HG03378 (cell line): ENCODE measurements around the gene URAD.
"Not testable (repeated sequence)": the region's sequence is repeated elsewhere in the genome, so short reads cannot be mapped to it uniquely, and the experiment has no call there.

Source experiments
- ATAC-seq: cut with Tn5 transposase; IDR thresholded peaks from one replicate; pipeline ENCODE4 v1.9.1; 2021; ENCODE audit warnings: mild to moderate bottlenecking, moderate library complexity; ENCODE audit not compliant: unreplicated experiment

The URAD gene

GRCh38 chr13:27988520-27988919 is at the start of gene URAD:
URAD (minus strand) TSS chr13:27988693; CDS start chr13:27988637, 56 bp downstream.
- no peak for ATAC-seq

- ATAC-seq = no peak
Observed at GRCh38 chr13:28037399-28037798, 48.9 kb upstream of the URAD start.

GRCh38 chr13:28035146-28035782 is 46.8 kb upstream of the URAD start:
- ATAC-seq = no peak

DNA sequence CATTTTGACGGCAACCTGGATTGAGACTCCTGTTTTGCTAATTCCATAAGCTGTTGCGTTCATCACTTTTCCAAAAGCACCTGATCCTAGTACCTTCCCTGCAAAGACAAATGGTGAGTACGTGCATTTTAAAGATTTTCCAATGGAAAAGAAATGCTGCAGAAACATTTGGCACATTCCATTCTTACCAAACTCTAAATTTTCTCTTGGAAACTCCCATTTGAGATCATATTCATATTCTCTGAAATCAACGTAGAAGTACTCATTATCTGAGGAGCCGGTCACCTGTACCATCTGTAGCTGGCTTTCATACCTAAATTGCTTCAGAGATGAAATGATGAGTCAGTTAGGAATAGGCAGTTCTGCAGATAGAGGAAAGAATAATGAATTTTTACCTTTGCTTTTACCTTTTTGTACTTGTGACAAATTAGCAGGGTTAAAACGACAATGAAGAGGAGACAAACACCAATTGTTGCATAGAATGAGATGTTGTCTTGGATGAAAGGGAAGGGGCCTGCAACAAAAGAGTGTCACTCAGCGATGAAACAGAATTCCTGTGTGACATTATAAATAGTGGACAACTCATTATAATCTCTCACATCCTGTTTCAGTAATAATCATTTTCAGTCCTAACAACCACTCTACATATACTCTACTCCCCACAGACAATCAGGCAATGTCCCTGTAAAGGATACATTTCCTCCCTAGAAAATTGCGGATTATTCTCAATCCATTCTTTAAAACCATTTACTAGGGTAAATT is 45.6 kb upstream of the URAD start:
- no peak for ATAC-seq

DNA sequence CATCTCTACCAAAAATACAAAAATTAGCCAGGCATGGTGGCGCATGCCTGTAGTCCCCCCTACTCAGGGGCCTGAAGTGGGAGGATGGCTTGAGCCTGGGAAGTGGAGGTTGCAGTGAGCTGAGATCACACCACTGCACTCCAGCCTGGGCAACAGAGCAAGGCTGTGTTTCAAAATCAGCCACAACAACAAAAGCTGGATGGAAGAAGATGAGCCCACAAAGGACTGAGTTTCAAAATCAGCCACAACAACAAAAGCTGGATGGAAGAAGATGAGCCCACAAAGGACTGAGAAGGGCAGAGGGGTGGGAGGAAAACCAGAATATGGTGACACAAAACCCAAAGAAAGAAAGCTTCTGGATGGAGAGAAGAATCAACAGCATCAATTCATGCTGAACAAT is 43.9 kb upstream of the URAD start:
- not testable (repeated sequence) for ATAC-seq

DNA sequence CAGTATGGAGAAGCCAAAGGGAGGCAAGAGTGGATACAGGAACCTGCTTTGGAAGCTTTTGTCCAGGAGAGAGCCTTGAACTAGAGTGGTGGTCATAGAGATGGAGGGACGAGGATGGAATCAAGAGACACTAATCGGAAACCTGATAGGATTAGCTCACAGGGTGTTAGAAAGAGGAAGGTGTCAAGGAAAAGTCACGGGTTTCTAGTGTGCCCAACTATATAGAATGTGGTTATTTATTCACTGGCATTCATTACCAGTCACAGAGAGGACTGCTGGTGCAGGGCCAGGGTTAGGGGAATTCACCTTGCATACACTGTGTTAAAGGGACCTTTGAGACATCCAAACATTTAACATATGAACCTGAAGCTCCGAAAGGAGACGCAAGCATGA is 43.4 kb upstream of the URAD start:
- ATAC-seq = no peak

DNA sequence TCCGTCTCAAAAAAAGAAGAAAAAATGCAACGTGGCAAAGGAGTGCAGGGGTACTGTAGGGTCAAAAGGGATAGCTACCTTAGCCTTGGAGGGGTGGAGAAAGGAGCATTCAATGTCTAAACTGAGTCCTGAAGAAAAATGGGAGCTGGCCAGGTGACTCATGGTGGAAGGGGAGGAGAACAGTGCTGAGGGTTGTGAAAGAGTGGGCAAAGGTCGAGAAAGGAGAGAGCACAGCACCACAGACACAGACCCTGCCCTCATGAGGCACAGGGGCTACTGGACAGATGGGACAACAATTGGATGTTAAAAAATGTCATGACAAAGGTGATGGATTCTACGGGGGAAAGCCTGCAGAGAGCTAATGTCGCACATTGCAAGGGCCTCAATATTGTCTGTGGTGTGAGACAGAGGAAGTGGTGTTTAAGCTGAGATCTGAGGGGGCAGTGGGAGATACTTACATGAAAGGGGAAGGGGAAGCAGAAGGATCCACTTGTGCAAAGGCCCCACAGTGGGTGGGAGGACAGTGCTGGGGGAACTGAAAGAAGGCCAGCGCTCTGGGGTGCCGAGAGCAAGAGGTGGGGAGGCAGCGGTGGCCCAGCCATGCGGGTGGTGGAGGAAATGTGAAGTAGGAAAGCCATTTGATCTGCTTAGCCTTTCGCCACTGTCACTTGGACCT is 42.9 kb upstream of the URAD start:
- ATAC-seq = no peak

DNA sequence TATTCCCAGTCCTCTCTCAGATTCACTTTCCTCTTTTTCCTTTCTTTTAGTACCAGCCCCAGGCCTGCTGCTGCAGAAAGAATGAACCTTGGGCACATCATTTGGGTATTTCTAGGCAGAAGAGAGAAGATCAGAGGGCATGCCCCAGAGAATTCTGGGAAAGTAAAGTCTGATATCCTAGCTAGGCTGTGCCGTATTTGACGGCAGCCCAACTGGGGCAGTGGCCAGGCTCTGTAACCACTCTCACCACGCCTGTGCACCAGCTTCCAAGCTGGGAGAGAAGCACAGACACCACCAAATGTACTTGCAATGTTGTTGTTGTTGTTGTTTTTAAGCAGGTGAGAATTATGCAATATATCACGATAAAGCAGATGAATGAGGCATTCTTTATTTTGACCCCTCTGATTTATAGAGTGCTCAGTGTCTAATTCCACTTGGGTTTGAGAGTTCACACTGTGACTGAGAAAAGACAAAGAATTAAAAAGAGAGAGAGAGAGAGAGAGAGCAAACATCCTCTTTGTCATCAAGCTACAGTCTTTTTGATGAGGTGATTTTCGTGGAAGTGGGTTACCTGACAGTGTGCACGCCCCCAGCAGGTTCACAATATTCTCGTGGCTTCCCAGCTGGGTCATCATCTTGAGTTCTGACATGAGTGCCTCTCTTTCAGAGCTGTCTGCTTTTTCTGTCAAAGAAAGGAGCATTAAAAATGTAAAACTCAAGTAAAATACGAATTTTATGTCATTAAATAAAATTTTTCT is 39.3 kb upstream of the URAD start:
- no peak for ATAC-seq

DNA sequence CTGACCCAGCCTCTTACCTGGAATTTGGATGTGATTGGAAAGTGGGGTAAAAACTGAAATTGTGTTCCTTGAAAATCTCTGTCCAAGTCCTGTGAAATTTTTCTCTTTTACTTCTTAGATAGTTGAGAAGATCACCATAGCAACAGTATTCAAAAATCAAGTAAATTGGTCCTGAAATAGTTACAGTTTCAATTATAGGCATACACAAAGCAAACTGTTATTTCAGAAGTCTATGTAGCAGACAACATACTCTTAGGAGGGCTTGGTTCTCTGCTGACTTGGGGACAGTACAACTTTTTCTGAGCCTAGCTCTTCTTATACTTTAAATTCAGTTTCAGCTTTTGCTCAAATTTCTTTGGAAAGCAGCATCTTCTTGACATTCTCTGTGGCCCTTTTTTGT is 38.6 kb upstream of the URAD start:
- ATAC-seq = no peak

DNA sequence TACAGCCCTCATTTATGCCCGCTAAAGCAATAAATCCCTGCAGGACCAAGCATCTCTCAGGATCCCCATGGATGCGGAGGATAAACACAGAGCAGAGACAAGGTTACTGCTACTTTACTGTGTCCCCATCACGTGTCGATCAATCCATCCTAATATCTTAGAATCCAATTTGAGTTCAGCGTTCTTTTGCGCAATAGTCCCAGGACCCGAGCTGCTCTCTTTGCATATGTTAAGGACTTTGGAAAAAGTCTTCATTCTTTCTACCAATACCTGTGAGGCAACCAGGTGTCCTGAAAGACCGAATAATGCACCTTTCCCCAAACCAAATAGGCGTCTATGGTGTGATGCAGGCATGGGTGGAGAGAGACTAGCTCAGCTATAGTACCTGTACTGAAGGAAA is 38.0 kb upstream of the URAD start:
- no peak for ATAC-seq

GRCh38 chr13:28022848-28023518 is 34.5 kb upstream of the URAD start:
- no peak for ATAC-seq

GRCh38 chr13:28014301-28014700 is 25.8 kb upstream of the URAD start:
- ATAC-seq = no peak

GRCh38 chr13:28013482-28013881 is 25.0 kb upstream of the URAD start:
- ATAC-seq = no peak

DNA sequence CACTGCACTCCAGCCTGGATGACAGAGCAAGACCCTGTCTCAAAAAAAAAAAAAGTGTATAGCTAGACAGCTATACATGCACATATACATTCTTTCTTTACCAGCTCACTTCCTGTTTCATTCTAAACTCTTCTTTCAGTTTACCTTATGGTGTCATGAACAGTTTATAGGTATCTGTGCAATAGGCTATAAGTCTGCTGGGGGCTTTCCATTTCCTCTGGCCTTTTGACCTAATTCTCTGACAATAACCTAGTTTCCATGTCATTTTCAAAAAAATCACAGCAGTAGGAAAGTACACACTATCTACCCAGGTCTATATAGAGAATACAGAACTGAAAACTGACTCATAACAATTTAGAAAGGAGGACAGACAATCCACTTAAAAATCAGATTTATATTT is 24.4 kb upstream of the URAD start:
- ATAC-seq = peak; percentile 94

DNA sequence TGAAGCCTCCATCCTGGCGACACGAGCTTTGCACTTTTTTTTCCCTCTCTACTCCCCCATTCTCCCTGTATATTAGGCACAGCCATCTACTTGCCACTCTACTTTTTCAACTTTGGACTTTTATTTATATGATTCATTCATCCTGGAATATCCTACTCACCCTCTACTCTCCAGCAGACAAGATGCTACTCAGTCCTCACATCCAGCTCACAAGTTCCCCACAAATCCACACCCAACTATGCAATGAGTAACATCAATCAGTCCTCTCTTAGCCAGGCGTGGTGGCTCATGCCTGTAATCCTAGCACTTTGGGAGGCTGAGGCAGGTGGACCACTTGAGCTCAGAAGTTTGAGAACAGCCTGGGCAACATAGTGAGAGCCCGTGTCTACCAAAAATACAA is 23.9 kb upstream of the URAD start:
- no peak for ATAC-seq

DNA sequence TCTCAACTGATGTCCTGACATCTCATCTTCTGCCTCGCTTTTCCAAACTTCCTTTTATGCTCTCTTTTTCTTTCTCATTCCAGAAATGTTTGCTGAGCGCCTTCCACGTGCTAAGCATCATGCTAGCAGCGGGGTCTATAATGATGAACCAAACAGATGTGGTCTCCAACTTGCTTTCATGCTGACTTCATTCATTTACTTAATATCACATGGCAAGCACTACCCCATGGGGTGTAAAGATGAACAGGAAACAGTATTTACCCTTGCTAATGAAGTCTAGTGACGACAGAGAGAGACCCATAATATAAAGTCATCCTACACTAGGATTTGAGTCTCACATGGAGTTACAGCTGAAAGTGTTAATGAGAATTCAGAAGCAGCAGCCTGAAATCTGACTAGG is 21.6 kb upstream of the URAD start:
- ATAC-seq = no peak

DNA sequence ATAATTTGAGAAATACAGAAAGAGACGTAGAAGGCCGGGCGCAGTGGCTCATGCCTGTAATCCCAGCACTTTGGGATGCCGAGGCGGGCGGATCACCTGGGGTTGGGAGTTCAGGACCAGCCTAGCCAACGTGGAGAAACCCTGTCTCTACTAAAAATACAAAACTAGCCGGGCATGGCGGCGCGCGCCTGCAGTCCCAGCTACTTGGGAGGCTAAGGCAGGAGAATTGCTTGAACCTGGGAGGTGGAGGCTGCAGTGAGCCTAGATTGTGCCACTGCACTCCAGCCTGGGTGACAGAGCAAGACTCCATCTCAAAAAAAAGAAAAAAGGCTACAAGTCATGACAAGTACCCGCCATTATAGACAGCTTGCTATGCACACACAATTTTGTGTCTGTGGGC is 16.5 kb upstream of the URAD start:
- ATAC-seq = not testable (repeated sequence)

DNA sequence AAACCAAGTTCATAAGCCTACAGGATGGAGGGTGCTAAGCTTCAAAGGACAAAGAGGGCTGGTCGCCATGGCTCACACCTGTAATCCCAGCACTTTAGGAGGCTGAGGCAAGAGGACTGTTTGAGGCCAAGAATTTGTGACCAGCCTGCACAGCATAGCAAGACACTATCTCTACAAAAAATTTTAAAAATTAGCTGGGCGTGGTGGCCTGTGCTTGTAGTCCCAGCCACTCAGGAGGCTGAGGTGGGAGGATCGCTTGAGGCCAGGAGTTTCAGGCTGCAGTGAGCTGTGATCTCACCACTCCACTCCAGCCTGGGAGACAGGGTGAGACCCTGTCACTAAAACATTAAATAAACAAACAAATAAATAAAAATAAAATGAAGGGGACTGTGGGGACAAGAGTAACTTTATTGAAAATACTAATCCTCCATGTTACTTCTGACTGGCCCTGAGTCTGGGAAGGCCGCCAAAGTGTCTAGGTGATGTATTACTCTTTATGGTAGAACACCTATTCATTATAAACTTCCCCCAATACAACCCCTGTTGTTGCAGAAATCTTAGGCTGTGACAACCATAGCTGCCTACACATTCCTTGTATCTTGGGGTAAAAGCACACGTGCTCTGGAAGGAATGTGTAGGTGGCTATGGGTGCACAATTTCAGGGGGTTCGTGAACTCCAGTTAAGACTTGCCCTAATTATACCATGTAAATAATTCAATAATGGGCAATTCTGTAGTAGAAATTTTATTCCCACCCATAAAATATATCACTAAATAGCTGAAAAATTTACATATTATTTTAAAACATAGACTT is 14.6 kb upstream of the URAD start:
- no peak for ATAC-seq

DNA sequence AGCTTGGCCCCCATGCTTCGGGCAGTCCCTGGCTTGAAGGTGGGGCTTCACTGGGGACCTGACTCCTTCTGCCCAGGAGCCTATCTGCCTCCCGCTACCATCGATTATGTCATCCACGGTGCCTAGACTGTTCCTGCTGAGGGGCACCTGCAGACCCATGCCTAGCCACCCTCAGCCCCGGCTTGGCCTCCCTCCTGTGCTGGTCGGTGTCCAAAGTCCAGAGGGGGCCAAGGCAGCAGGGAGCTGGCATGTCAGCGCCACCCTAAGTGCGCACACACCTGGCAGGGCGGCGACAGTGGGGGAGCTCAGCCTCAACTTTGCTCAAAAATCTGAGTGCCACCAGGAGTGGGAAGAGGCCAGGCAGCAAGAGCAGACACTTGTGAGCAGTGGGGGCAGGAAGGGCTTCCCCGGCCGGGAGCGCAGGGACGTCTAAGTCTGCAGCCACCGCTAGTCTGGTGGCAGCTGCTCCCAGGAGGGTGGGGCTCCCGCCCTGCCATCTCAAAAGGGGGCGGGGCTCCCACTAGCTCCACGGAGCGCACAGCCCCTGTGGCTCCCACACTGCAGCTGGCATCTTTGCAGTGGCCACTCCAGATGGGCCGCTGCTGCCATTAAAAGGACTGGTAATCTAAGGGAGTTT is 13.5 kb upstream of the URAD start:
- no peak for ATAC-seq

- no peak for ATAC-seq
Observed at GRCh38 chr13:28001049-28001448, 12.6 kb upstream of the URAD start.
